IMR-90 (cell line): ENCODE data around the gene PKP4. TPM values are rescaled to one million over a fixed set of nuclear protein-coding genes. Genes with fewer than 3 reads are reported as not detected.

Experiments used
- ATAC-seq: fragments of 200-7000 bp; cut with Tn5 transposase; 2 replicates; pipeline ENCODE4 v1.9.1; 2020; ENCODE audit warnings: low read depth, mild to moderate bottlenecking, moderate library complexity
- BruUV-seq: library from RNA; stranded (reverse); fragments of 400-500 nt; replicated peaks from 2 replicates; lab custom pipeline; 2021; lab: Mats Ljungman, UMichigan
- CTCF ChIA-PET: fragments of 300-600 bp; formaldehyde crosslinking; extraction: SDS; loops from one replicate; lab custom pipeline; 2021; ENCODE audit warnings: antibody characterized with exemption; lab: Yijun Ruan, JAX
- POLR2A ChIA-PET: fragments of 300-600 bp; sonication (Branson Sonifier 250); formaldehyde crosslinking; loops from one replicate; lab custom pipeline; 2022; ENCODE audit warnings: antibody characterized with exemption; ENCODE audit not compliant: unreplicated experiment; lab: Charles Lee
- DNase-seq: peaks from one replicate; pipeline ENCODE4 v3.0.0; 2013
- H2AFZ ChIP-seq: replicated peaks from 2 replicates; pipeline ENCODE3; 2013; ENCODE audit warnings: low read length, mild to moderate bottlenecking; ENCODE audit not compliant: poor library complexity
- H2AK5ac ChIP-seq: 2 replicates; pipeline ENCODE4 v1.6.1; 2013; ENCODE audit warnings: low read depth, low read length, inconsistent platforms
- H2AK9ac ChIP-seq: replicated peaks from 2 replicates; pipeline ENCODE3; 2013; ENCODE audit warnings: mild to moderate bottlenecking, low read depth, low read length, moderate library complexity; ENCODE audit not compliant: poor library complexity
- H2BK120ac ChIP-seq: 2 replicates; pipeline ENCODE4 v1.6.1; 2013; ENCODE audit warnings: low read depth, low read length, inconsistent platforms
- H2BK15ac ChIP-seq: 3 replicates; pipeline ENCODE4 v1.6.1; 2013; ENCODE audit warnings: low read depth, low read length, inconsistent platforms
- H2BK20ac ChIP-seq: 2 replicates; pipeline ENCODE4 v1.6.1; 2013; ENCODE audit warnings: low read depth, mild to moderate bottlenecking, inconsistent platforms, low read length, moderate library complexity
- H2BK5ac ChIP-seq: 2 replicates; pipeline ENCODE4 v1.6.1; 2013; ENCODE audit warnings: mild to moderate bottlenecking, low read depth, low read length, inconsistent platforms; ENCODE audit not compliant: poor library complexity, severe bottlenecking
- H3K14ac ChIP-seq: replicated peaks from 2 replicates; pipeline ENCODE4 v1.6.1; 2013; ENCODE audit warnings: low read depth, low read length, inconsistent platforms
- H3K18ac ChIP-seq: 2 replicates; pipeline ENCODE4 v1.6.1; 2013; ENCODE audit warnings: low read depth, low read length, control low read depth
- H3K23ac ChIP-seq: 2 replicates; pipeline ENCODE4 v1.6.1; 2013; ENCODE audit warnings: low read depth, low read length, inconsistent platforms
- H3K27ac ChIP-seq: 2 replicates; pipeline ENCODE4 v1.5.1; 2013; ENCODE audit warnings: mild to moderate bottlenecking, control low read depth, low read length; ENCODE audit not compliant: insufficient read depth
- H3K27me3 ChIP-seq: 2 replicates; pipeline ENCODE4 v1.6.1; 2013; ENCODE audit warnings: low read length; ENCODE audit not compliant: control insufficient read depth, insufficient read depth
- H3K36me3 ChIP-seq: 2 replicates; pipeline ENCODE4 v1.6.1; 2013; ENCODE audit warnings: low read length, mixed read lengths; ENCODE audit not compliant: control insufficient read depth, insufficient read depth
- H3K4ac ChIP-seq: 2 replicates; pipeline ENCODE4 v1.6.1; 2013; ENCODE audit warnings: low read depth, low read length, inconsistent platforms
- H3K4me1 ChIP-seq: 2 replicates; pipeline ENCODE4 v1.6.1; 2013; ENCODE audit warnings: low read length, mixed read lengths; ENCODE audit not compliant: control insufficient read depth, insufficient read depth
- H3K4me2 ChIP-seq: 2 replicates; pipeline ENCODE4 v1.6.1; 2013; ENCODE audit warnings: low read depth, mild to moderate bottlenecking, control low read depth, low read length, moderate library complexity
- H3K4me3 ChIP-seq: 2 replicates; pipeline ENCODE4 v1.5.1; 2013; ENCODE audit warnings: low read depth, mild to moderate bottlenecking, control low read depth, low read length, moderate library complexity; ENCODE audit not compliant: insufficient read depth
- H3K56ac ChIP-seq: 2 replicates; pipeline ENCODE4 v1.6.1; 2013; ENCODE audit warnings: low read length, inconsistent platforms; ENCODE audit not compliant: insufficient read depth; ENCODE audit errors: extremely low read depth
- H3K79me1 ChIP-seq, 2 experiments: 2 replicates each; pipeline ENCODE4 v1.6.1; 2013; ENCODE audit warnings: low read length in 2 of 2, inconsistent platforms in 1 of 2, low read depth in 1 of 2
- H3K9ac ChIP-seq: 2 replicates; pipeline ENCODE4 v1.6.1; 2013; ENCODE audit warnings: low read depth, low read length, control low read depth
- H3K9me1 ChIP-seq: 2 replicates; pipeline ENCODE4 v1.6.1; 2013; ENCODE audit warnings: low read length, inconsistent platforms; ENCODE audit not compliant: insufficient read depth
- H3K9me3 ChIP-seq: 2 replicates; pipeline ENCODE4 v1.6.1; 2013; ENCODE audit warnings: low read length; ENCODE audit not compliant: control insufficient read depth, insufficient read depth
- H4K20me1 ChIP-seq: 2 replicates; pipeline ENCODE4 v1.6.1; 2013; ENCODE audit warnings: low read length, inconsistent platforms; ENCODE audit not compliant: insufficient read depth
- H4K5ac ChIP-seq: 2 replicates; pipeline ENCODE4 v1.6.1; 2013; ENCODE audit warnings: mild to moderate bottlenecking, low read depth, low read length, control low read depth
- H4K8ac ChIP-seq, 2 experiments: 2 replicates each; pipeline ENCODE4 v1.6.1; 2013; ENCODE audit warnings: low read depth in 2 of 2, low read length in 2 of 2, control low read depth in 1 of 2, inconsistent platforms in 1 of 2
- H4K91ac ChIP-seq: 2 replicates; pipeline ENCODE4 v1.6.1; 2013; ENCODE audit warnings: low read depth, low read length, inconsistent platforms; ENCODE audit not compliant: insufficient read depth
- BHLHE40 ChIP-seq: fragments of 150-350 bp; IDR thresholded peaks from 2 replicates; pipeline ENCODE4 v1.6.1; 2016; ENCODE audit warnings: mild to moderate bottlenecking, low read depth, low read length
- CEBPB ChIP-seq: IDR thresholded peaks from 2 replicates; pipeline ENCODE4 v1.6.1; 2012; ENCODE audit warnings: low read depth, low read length, improper control_type of control experiment
- CHD1 ChIP-seq: IDR thresholded peaks from 2 replicates; pipeline ENCODE4 v1.6.1; 2012; ENCODE audit warnings: low read depth, low read length, improper control_type of control experiment
- FOS ChIP-seq: fragments of 150-350 bp; IDR thresholded peaks from 2 replicates; pipeline ENCODE4 v1.6.1; 2016; ENCODE audit warnings: low read depth, low read length
- MAFK ChIP-seq: IDR thresholded peaks from 2 replicates; pipeline ENCODE4 v1.6.1; 2012; ENCODE audit warnings: low read depth, low read length, improper control_type of control experiment
- MAZ ChIP-seq: IDR thresholded peaks from 2 replicates; pipeline ENCODE4 v1.6.1; 2012; ENCODE audit warnings: low read depth, mild to moderate bottlenecking, low read length, improper control_type of control experiment, moderate library complexity, borderline replicate concordance
- MXI1 ChIP-seq: IDR thresholded peaks from 2 replicates; pipeline ENCODE4 v1.6.1; 2012; ENCODE audit warnings: low read depth, mild to moderate bottlenecking, low read length, moderate library complexity, borderline replicate concordance
- NFE2L2 ChIP-seq: fragments of 150-350 bp; IDR thresholded peaks from 2 replicates; pipeline ENCODE4 v1.6.1; 2016; ENCODE audit warnings: low read depth, mild to moderate bottlenecking, low read length
- POLR2A ChIP-seq: IDR thresholded peaks from 2 replicates; pipeline ENCODE4 v1.6.1; 2012; ENCODE audit warnings: mild to moderate bottlenecking, low read depth, low read length
- RAD21 ChIP-seq: IDR thresholded peaks from 2 replicates; pipeline ENCODE4 v1.6.1; 2012; ENCODE audit warnings: low read length, improper control_type of control experiment
- RCOR1 ChIP-seq: IDR thresholded peaks from 2 replicates; pipeline ENCODE4 v1.6.1; 2012; ENCODE audit warnings: mild to moderate bottlenecking, low read length, improper control_type of control experiment; ENCODE audit not compliant: insufficient replicate concordance
- RFX5 ChIP-seq: IDR thresholded peaks from 2 replicates; pipeline ENCODE4 v1.8.0; 2012; ENCODE audit warnings: low read depth, mild to moderate bottlenecking, low read length, moderate library complexity
- SMC3 ChIP-seq: fragments of 150-350 bp; IDR thresholded peaks from 2 replicates; pipeline ENCODE4 v1.6.1; 2016; ENCODE audit warnings: low read depth, mild to moderate bottlenecking, antibody characterized with exemption, low read length, moderate library complexity
- WGBS, 2 experiments: methylation state at CpG; one replicate each; pipeline versions ENCODE4 v1.1.5 to v1.1.7; 2013; ENCODE audit warnings: missing lambda C conversion rate in 2 of 2; ENCODE audit not compliant: insufficient read length in 1 of 2; ENCODE audit errors: extremely low coverage in 2 of 2; 5-methylcytosine and 5-hydroxymethylcytosine counted together
- dilution Hi-C: fragments of 300-500 bp; cut with HindIII; formaldehyde crosslinking; loops from one replicate; pipeline ENCODE4 v1.14.3; 2018; ENCODE audit warnings: low sequenced_read_pairs; ENCODE audit not compliant: unreplicated experiment
- in situ Hi-C: fragments of 300-500 bp; cut with MboI; formaldehyde crosslinking; loops from 3 replicates; pipeline ENCODE4 v1.14.3; 2019; ENCODE audit warnings: low sequenced_read_pairs, inconsistent platforms, mixed read lengths
- intact Hi-C: fragments of 100-400 bp; cut with micrococcal nuclease; formaldehyde crosslinking; loops from 2 replicates; pipeline ENCODE4 v1.10.0; 2022
- polyA plus RNA-seq, 3 experiments: library from polyadenylated mRNA; depleted of rRNA; stranded (reverse); fragments of >200 nt; gene quantifications; 2 replicates each; pipeline ENCODE4 v1.2.3, GENCODE V29; 2012; ENCODE audit warnings: low replicate concordance in 1 of 3
- total RNA-seq: library from RNA; depleted of rRNA; stranded (reverse); fragments of >200 nt; gene quantifications from 2 replicates; pipeline ENCODE4 v1.2.3, GENCODE V29; 2012
- TF ChIP-seq, protein P1 (sequence below): fragments of 150-350 bp; IDR thresholded peaks from 2 replicates; pipeline ENCODE4 v1.6.1; 2017; ENCODE audit warnings: mild to moderate bottlenecking, antibody characterized with exemption, low read length, low read depth
- TF ChIP-seq, protein P2 (sequence below): conservative IDR thresholded peaks from 2 replicates; pipeline ENCODE4 v1.5.1; 2012; ENCODE audit warnings: mild to moderate bottlenecking, low read depth, low read length, improper control_type of control experiment
- TF ChIP-seq, protein P3 (sequence below): fragments of 150-350 bp; IDR thresholded peaks from 2 replicates; pipeline ENCODE4 v1.6.1; 2016; ENCODE audit warnings: low read depth, mild to moderate bottlenecking, low read length, moderate library complexity, borderline replicate concordance

PKP4 gene
- total and polyA plus RNA-seq, 2 of the 4 experiments (the other 2 are of a cell fraction): 20.1 to 37.8 TPM

DNA sequence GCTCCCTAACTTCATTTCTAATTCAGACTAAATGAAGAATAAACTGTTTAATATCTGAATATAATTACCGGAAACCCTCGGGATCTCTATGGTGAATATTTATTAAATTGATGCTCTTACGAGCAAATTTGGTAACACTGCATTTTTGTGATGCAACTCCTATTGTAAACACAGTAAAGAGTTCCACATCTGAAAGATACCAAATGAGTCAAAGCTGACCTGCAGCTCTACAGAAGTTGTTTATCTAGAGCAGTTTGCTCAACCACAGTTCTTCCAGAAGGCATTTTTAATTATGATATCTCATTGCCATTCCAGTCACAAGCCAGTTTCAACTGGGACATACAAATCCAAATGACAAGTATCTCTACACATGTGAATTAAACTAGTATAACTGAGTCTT is 129.7 kb downstream of the PKP4 start:
- Histone ChIP-seq H3K56ac (no peak overlapping the region), H2AFZ (no peak overlapping the region), H3K79me1 (peaks cover 5% of the 10 kb centered on the region in 2 experiments; a peak in 2 of 4 replicates), H3K4ac (no peak overlapping the region), H3K4me3 (no peak overlapping the region), H3K27me3 (no peaks in the 10 kb centered on the region), H3K18ac (no peak overlapping the region), H3K4me2 (peak overlapping the region; percentile 35; the same call in 1 of the 2 replicates), H3K9me1 (peaks cover 4% of the 10 kb centered on the region; the same call in 1 of the 2 replicates), H2BK120ac (no peak overlapping the region), H3K23ac (no peak overlapping the region), H3K4me1 (peaks cover 2% of the 10 kb centered on the region; the same call in 1 of the 2 replicates), H4K5ac (no peak overlapping the region), H4K8ac (no peak overlapping the region), H3K9ac (no peak overlapping the region), H2BK20ac (no peak overlapping the region), H4K91ac (no peak overlapping the region), H4K20me1 (no peaks in the 10 kb centered on the region), H2AK9ac (no peak overlapping the region), H2BK15ac (no peak overlapping the region), H2BK5ac (peak overlapping the region; percentile 82), H2AK5ac (no peak overlapping the region), H3K9me3 (no peaks in the 10 kb centered on the region), H3K36me3 (no peaks in the 10 kb centered on the region), H3K14ac (no peak overlapping the region), H3K27ac (no peak overlapping the region)
- in situ Hi-C loops: no loop called here
- dilution Hi-C loops: no loop called here
- TF ChIP-seq CEBPB: peak; percentile 99
- TF ChIP-seq, protein P1, sequence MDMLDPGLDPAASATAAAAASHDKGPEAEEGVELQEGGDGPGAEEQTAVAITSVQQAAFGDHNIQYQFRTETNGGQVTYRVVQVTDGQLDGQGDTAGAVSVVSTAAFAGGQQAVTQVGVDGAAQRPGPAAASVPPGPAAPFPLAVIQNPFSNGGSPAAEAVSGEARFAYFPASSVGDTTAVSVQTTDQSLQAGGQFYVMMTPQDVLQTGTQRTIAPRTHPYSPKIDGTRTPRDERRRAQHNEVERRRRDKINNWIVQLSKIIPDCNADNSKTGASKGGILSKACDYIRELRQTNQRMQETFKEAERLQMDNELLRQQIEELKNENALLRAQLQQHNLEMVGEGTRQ: no peak
- TF ChIP-seq, protein P2, sequence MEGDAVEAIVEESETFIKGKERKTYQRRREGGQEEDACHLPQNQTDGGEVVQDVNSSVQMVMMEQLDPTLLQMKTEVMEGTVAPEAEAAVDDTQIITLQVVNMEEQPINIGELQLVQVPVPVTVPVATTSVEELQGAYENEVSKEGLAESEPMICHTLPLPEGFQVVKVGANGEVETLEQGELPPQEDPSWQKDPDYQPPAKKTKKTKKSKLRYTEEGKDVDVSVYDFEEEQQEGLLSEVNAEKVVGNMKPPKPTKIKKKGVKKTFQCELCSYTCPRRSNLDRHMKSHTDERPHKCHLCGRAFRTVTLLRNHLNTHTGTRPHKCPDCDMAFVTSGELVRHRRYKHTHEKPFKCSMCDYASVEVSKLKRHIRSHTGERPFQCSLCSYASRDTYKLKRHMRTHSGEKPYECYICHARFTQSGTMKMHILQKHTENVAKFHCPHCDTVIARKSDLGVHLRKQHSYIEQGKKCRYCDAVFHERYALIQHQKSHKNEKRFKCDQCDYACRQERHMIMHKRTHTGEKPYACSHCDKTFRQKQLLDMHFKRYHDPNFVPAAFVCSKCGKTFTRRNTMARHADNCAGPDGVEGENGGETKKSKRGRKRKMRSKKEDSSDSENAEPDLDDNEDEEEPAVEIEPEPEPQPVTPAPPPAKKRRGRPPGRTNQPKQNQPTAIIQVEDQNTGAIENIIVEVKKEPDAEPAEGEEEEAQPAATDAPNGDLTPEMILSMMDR: no peak
- peak; percentile 33 for TF ChIP-seq RCOR1
- no peak for TF ChIP-seq MAZ
- TF ChIP-seq FOS: peak; percentile 91
- TF ChIP-seq NFE2L2: no peak
- no peak for TF ChIP-seq RAD21
- no peak for TF ChIP-seq RFX5
- no peak for TF ChIP-seq POLR2A
- TF ChIP-seq MXI1: no peak
- 0 out of 2 replicates have a peak, but pooled peaks have one; percentile 7 for TF ChIP-seq SMC3
- TF ChIP-seq CHD1: no peak
- TF ChIP-seq, protein P3, sequence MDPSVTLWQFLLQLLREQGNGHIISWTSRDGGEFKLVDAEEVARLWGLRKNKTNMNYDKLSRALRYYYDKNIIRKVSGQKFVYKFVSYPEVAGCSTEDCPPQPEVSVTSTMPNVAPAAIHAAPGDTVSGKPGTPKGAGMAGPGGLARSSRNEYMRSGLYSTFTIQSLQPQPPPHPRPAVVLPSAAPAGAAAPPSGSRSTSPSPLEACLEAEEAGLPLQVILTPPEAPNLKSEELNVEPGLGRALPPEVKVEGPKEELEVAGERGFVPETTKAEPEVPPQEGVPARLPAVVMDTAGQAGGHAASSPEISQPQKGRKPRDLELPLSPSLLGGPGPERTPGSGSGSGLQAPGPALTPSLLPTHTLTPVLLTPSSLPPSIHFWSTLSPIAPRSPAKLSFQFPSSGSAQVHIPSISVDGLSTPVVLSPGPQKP: no peak
- TF ChIP-seq BHLHE40: peak; percentile 38; the same call in 1 of the 2 replicates
- no peak for TF ChIP-seq MAFK
- DNase-seq (peak; percentile 95), ATAC-seq (peak; percentile 93)
- POLR2A ChIA-PET: no interaction called here
- BruUV-seq: no TSS peak
- intact Hi-C loops: loop anchor here (5.0 kb wide), 3 partner anchors 99 to 174 kb away; partner anchors contain the start of genes CCDC148 and PKP4
- WGBS, 2 experiments: no CpG with 5 or more reads among the region's 3 CpGs
- CTCF ChIA-PET: no interaction called here
